ENCODE measurements around the gene CDC20. TPM values are rescaled to one million over a fixed set of nuclear protein-coding genes. Genes with fewer than 3 reads are reported as not detected.

Gene CDC20
- polyA plus RNA-seq, 3 donors = 0.08 to 0.10 TPM; not detected in 1

GRCh38 chr1:43314233-43314632 is 44.5 kb upstream of the CDC20 start:
- no peak for TF ChIP-seq CTCF (IDR thresholded peaks at IDR 0.05)
- Histone ChIP-seq H3K9me3 (replicated peaks in 1 of 2; ENCODE audit: control insufficient read depth in 1 of 2, insufficient read depth in 1 of 2, low read length in 2 of 2) (no peaks in the 10 kb centered on the region), H2AFZ (ENCODE audit: insufficient read depth, low read depth, low read length, poor library complexity, severe bottlenecking) (no peak overlapping the region), H3K27me3 (ENCODE audit: control insufficient read depth in 2 of 2, insufficient read depth in 2 of 2, low read length in 2 of 2) (no peaks in the 10 kb centered on the region), H3K36me3 (replicated peaks in 1 of 2; ENCODE audit: control insufficient read depth in 1 of 2, insufficient read depth in 2 of 2, low read length in 2 of 2) (no peaks in the 10 kb centered on the region), H4K20me1 (ENCODE audit: insufficient read depth, low read length) (no peaks in the 10 kb centered on the region), H3K4me1 (ENCODE audit: control insufficient read depth in 1 of 2, insufficient read depth in 2 of 2, low read length in 2 of 2) (peaks cover 0 to 2% of the 10 kb centered on the region in 2 donors), H3K27ac (ENCODE audit: low read depth in 1 of 2, low read length in 2 of 2) (no peak overlapping the region), H3K79me2 (ENCODE audit: insufficient read depth, low read length) (no peaks in the 10 kb centered on the region), H3K4me2 (replicated peaks; ENCODE audit: extremely low read depth, low read length, poor library complexity, severe bottlenecking) (no peak overlapping the region), H3K4me3 (replicated peaks in 1 of 3; ENCODE audit: low read depth in 2 of 3, low read length in 3 of 3) (no peak overlapping the region), H3K9ac (ENCODE audit: insufficient read depth, low read length, poor library complexity, severe bottlenecking) (no peak overlapping the region)
- no peaks in the 10 kb centered on the region for H3K36me3 Mint-ChIP-seq
- WGBS (ENCODE audit: insufficient coverage) = 100% methylated on average over 1 of the region's 5 CpGs
- no peak overlapping the region for H3K4me3 Mint-ChIP-seq
- H3K27me3 Mint-ChIP-seq (ENCODE audit: low read depth in 3 of 3) = peaks cover 1 to 4% (median 2%) of the 10 kb centered on the region in 3 donors
- no peak overlapping the region for H3K27ac Mint-ChIP-seq
- intact Hi-C loops (cut with micrococcal nuclease) = no loop called here
- DNase-seq = no peak
- no peaks in the 10 kb centered on the region for H3K9me3 Mint-ChIP-seq
- peaks cover 7% of the 10 kb centered on the region for H3K4me1 Mint-ChIP-seq

- no peaks in the 10 kb centered on the region for H3K36me3 ChIP-seq (replicated peaks in 1 of 2; ENCODE audit: control insufficient read depth in 1 of 2, insufficient read depth in 2 of 2, low read length in 2 of 2)
- peaks cover 0 to 2% of the 10 kb centered on the region in 2 donors for H3K4me1 ChIP-seq (ENCODE audit: control insufficient read depth in 1 of 2, insufficient read depth in 2 of 2, low read length in 2 of 2)
- no peaks in the 10 kb centered on the region for H3K36me3 Mint-ChIP-seq
- no peaks in the 10 kb centered on the region for H3K9me3 ChIP-seq (replicated peaks in 1 of 2; ENCODE audit: control insufficient read depth in 1 of 2, insufficient read depth in 1 of 2, low read length in 2 of 2)
- H3K4me3 Mint-ChIP-seq = no peak overlapping the region
- H3K27me3 Mint-ChIP-seq (ENCODE audit: low read depth in 3 of 3) = peaks cover 2 to 6% (median 2%) of the 10 kb centered on the region in 3 donors
- H3K9ac ChIP-seq (ENCODE audit: insufficient read depth, low read length, poor library complexity, severe bottlenecking) = no peak overlapping the region
- intact Hi-C loops (cut with micrococcal nuclease) = no loop called here
- H3K9me3 Mint-ChIP-seq = no peaks in the 10 kb centered on the region
- TF ChIP-seq CTCF (IDR thresholded peaks at IDR 0.05) = no peak
- no peak overlapping the region for H2AFZ ChIP-seq (ENCODE audit: insufficient read depth, low read depth, low read length, poor library complexity, severe bottlenecking)
- H3K4me3 ChIP-seq (replicated peaks in 1 of 3; ENCODE audit: low read depth in 2 of 3, low read length in 3 of 3) = no peak overlapping the region
- peaks cover 7% of the 10 kb centered on the region for H3K4me1 Mint-ChIP-seq
- no peak for DNase-seq
- no peaks in the 10 kb centered on the region for H3K79me2 ChIP-seq (ENCODE audit: insufficient read depth, low read length)
- WGBS (ENCODE audit: insufficient coverage) = no CpG with 5 or more reads among the region's 3 CpGs
- no peak overlapping the region for H3K4me2 ChIP-seq (replicated peaks; ENCODE audit: extremely low read depth, low read length, poor library complexity, severe bottlenecking)
- H3K27ac ChIP-seq (ENCODE audit: low read depth in 1 of 2, low read length in 2 of 2) = no peak overlapping the region
- H3K27ac Mint-ChIP-seq = peak overlapping the region in 1 of 7 donors; percentile 51
- no peaks in the 10 kb centered on the region for H3K27me3 ChIP-seq (ENCODE audit: control insufficient read depth in 2 of 2, insufficient read depth in 2 of 2, low read length in 2 of 2)
- H4K20me1 ChIP-seq (ENCODE audit: insufficient read depth, low read length) = no peaks in the 10 kb centered on the region
Observed at GRCh38 chr1:43315481-43315880, 43.3 kb upstream of the CDC20 start.
